WI38 (cell line): Measurements from ENCODE around the gene TSHZ2.

Source experiments
- H3K4me3 ChIP-seq: 2 replicates; pipeline ENCODE4 v1.5.1; 2011; ENCODE audit warnings: low read depth, mild to moderate bottlenecking, control low read depth, low read length
- TF ChIP-seq, protein P1 (sequence below): IDR thresholded peaks from 2 replicates; pipeline ENCODE4 v1.5.1; 2012; ENCODE audit warnings: low read depth, mild to moderate bottlenecking, control low read depth, low read length

Gene TSHZ2

DNA sequence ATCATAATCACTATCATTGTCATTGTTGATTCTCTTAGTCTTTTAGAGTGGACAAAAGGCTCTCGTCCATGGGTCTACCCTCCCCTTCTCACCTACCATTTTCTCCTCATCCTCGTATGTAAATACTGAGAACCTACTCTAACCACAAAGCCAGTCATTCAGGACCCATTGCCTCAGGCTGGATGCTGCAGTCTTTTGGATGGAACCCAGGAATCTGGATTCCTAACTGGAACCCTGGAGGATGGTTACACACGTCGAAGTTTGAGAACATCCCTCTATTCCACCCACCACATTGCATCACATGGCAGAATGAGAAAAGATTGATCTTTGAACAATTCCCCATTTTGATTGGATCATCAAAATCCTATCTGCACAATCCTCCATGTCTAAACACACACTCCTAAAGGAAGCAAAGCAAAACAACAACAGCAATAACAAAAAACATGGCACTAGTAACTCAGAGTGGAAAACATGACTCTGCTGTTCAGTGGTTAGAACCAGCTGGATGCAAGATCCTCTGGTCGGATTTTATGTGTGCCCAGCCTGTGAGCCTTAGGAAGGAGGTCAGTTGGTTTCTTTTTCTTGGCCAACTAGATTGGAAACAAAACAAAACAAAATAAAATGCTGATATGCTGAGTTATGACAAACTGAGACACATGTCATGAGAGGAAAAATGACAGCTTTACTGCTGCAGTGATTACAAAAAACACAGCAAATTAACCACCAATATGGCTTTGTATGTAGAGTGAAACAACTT, 38.0 kb downstream of the TSHZ2 start:
- H3K4me3 ChIP-seq, result no peak overlapping the region
- TF ChIP-seq, protein P1, sequence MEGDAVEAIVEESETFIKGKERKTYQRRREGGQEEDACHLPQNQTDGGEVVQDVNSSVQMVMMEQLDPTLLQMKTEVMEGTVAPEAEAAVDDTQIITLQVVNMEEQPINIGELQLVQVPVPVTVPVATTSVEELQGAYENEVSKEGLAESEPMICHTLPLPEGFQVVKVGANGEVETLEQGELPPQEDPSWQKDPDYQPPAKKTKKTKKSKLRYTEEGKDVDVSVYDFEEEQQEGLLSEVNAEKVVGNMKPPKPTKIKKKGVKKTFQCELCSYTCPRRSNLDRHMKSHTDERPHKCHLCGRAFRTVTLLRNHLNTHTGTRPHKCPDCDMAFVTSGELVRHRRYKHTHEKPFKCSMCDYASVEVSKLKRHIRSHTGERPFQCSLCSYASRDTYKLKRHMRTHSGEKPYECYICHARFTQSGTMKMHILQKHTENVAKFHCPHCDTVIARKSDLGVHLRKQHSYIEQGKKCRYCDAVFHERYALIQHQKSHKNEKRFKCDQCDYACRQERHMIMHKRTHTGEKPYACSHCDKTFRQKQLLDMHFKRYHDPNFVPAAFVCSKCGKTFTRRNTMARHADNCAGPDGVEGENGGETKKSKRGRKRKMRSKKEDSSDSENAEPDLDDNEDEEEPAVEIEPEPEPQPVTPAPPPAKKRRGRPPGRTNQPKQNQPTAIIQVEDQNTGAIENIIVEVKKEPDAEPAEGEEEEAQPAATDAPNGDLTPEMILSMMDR, result no peak

DNA sequence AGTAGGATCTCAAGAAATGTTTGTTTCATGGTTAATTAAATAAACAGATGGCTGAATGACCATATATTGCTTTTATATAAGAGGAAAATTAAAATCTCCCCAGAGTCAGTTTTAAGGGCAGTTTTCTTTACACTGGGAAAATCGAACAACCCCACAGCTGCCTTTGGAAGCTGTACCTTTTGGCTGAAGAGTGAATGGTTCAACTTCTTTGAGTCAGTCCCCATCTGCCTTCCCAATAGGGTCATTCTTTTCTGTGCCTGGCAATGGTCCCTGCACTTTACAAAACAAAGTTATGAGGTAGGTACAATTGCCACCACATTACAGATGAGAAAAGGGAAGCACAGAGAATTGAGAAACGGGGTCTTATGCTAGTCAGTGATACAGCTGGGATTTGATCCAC, 39.5 kb downstream of the TSHZ2 start:
- H3K4me3 ChIP-seq, result no peak overlapping the region
- TF ChIP-seq, protein P1, result no peak

DNA sequence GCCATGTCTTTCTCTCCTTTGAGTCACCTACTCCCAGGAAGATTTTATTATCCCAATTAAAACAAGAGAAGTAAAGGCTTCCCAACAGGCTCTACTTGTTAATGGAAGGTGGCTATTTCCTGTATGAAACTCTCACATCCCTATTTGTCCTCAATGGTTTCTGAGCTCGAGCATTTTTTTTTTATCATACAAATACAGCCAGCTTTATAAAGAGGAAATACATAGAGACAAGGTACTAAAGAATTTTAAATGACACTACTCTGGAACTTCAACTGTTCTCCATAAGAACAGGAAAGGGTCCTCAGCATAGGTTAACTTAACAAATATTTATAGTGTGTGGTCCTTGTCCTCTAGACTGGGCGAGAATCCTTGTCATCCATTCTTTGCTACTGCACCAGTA, 41.0 kb downstream of the TSHZ2 start:
- no peak overlapping the region for H3K4me3 ChIP-seq
- TF ChIP-seq, protein P1, result no peak

DNA sequence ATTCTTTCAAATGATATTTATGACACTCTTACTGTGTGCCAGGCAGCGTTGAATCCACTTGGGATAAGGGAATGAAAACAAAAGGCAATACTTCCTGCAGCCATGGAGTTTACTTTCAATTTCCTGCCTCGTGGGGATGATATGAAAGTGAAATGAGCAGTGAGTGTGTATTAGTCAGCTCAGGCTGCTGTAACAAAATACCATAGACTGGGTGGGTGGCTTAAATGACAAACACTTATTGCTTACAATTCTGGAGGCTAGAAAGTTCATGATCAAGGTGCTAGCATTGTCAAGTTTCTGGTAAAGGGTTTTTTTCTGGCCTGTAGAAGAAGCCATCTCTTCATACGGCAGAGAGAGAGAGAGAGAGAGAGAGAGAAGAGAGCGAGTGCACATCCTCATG, 41.7 kb downstream of the TSHZ2 start:
- no peak overlapping the region for H3K4me3 ChIP-seq
- TF ChIP-seq, protein P1, result no peak

DNA sequence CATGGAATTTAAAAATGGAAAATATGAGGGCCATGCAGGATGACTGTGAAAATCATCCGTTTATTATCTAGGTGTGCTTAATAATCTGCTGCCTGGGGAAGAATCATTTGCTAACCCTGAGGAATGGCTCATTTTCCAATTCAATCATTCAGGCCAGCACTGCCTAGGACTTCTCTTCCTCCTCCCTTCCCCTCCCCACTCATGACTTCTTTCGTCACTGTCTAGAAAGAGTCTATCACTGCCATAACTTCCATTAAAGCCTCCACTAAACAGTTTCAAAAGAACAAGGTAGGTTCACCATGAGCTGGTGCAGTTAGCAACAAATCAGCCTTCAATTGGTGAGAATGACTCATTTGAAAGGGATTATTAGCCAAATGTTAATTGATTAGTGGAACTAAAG, 43.9 kb downstream of the TSHZ2 start:
- TF ChIP-seq, protein P1, result no peak
- H3K4me3 ChIP-seq, result no peak overlapping the region

DNA sequence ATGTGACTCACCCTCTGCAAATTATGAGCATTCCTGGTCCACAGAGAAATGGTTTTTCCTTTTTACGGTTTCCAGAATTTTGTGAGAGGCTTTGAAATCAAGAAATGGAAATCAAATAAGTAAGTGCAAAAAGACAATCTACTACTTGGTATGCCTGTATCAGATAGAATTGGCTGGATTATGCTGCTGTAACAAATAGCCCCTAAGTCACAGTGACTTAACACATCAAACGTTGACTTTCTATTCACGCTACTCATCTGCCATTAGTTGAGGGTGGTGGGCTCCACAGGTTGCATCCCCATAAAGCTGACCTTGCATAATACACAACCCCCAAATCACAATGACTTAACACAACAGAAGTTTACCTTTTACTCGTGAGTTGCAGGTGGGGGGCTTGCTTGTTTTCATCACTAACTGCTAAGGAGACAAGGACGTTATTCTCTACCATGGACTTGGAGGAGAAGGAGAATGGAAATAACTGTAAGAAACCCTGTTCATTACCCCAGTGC, 44.4 kb downstream of the TSHZ2 start:
- TF ChIP-seq, protein P1, result no peak
- H3K4me3 ChIP-seq, result no peak overlapping the region

DNA sequence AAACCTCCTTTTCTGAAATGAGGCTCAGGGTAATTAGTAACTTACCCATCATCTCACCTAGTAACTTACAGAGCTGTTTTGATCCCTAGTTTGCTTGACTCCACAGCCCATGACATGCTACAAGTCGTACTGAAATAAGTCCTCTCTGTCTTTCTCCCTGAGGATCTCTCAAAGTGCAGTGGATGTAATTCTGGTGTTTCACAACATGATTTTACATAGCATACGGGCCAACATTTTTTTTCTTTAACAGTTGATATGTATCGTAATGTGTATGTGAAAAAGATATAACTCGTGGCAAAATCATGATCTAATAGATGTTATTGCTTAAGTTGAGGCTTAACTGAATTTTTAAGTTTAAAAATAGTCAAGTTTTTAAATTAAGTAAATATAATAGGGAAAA, 45.0 kb downstream of the TSHZ2 start:
- TF ChIP-seq, protein P1, result no peak
- no peak overlapping the region for H3K4me3 ChIP-seq
